Smooth muscle cell (in vitro differentiated cells): Measurements from ENCODE around the gene COA1. TPM values are rescaled to one million over a fixed set of nuclear protein-coding genes. Genes with fewer than 3 reads are reported as not detected.

Experiments used
- DNase-seq: peaks from one replicate; lab custom pipeline; 2025; ENCODE audit not compliant: unreplicated experiment; lab: John Stamatoyannopoulos, UW
- H2AFZ ChIP-seq: fragments of 200-600 bp; sonication (generic); 2 replicates; pipeline ENCODE4 v1.6.0; 2016; ENCODE audit warnings: antibody characterized with exemption, low read depth, mild to moderate bottlenecking
- H3F3A ChIP-seq: fragments of 200-600 bp; sonication (generic); 2 replicates; pipeline ENCODE4 v1.6.0; 2017; ENCODE audit warnings: antibody characterized with exemption, low read depth
- H3K27ac ChIP-seq: fragments of 200-600 bp; sonication (generic); 2 replicates; pipeline ENCODE4 v1.5.1; 2016; ENCODE audit warnings: low read depth, mild to moderate bottlenecking
- H3K27me3 ChIP-seq: fragments of 200-600 bp; sonication (generic); 2 replicates; pipeline ENCODE4 v1.6.1; 2016; ENCODE audit warnings: low read depth, mild to moderate bottlenecking
- H3K36me3 ChIP-seq: fragments of 200-600 bp; sonication (generic); 2 replicates; pipeline ENCODE4 v1.5.1; 2016; ENCODE audit warnings: low read depth
- H3K4me1 ChIP-seq: fragments of 200-600 bp; sonication (generic); 2 replicates; pipeline ENCODE4 v1.5.1; 2016; ENCODE audit warnings: low read depth
- H3K4me2 ChIP-seq: fragments of 200-600 bp; sonication (generic); 2 replicates; pipeline ENCODE4 v1.6.0; 2016; ENCODE audit warnings: mild to moderate bottlenecking
- H3K4me3 ChIP-seq: fragments of 200-600 bp; sonication (generic); 2 replicates; pipeline ENCODE4 v1.5.1; 2016; ENCODE audit warnings: mild to moderate bottlenecking
- H3K79me2 ChIP-seq: fragments of 200-600 bp; sonication (generic); 2 replicates; pipeline ENCODE4 v1.6.0; 2016; ENCODE audit warnings: low read depth, mild to moderate bottlenecking
- H3K9ac ChIP-seq: fragments of 200-600 bp; sonication (generic); 2 replicates; pipeline ENCODE4 v1.6.0; 2016; ENCODE audit warnings: low read depth
- H3K9me3 ChIP-seq: fragments of 200-600 bp; sonication (generic); replicated peaks from 2 replicates; pipeline ENCODE4 v1.5.1; 2016; ENCODE audit warnings: low read depth
- H4K20me1 ChIP-seq: fragments of 200-600 bp; sonication (generic); 2 replicates; pipeline ENCODE4 v1.6.0; 2016; ENCODE audit warnings: low read depth
- CTCF ChIP-seq: fragments of 200-600 bp; sonication (generic); IDR thresholded peaks from 2 replicates; pipeline ENCODE4 v1.5.1; 2017; ENCODE audit warnings: borderline replicate concordance, mild to moderate bottlenecking, antibody characterized with exemption; ENCODE audit not compliant: insufficient read depth, poor library complexity, severe bottlenecking
- WGBS: methylation state at CpG from one replicate; pipeline ENCODE4 v1.1.7; 2016; ENCODE audit warnings: low lambda C conversion rate; 5-methylcytosine and 5-hydroxymethylcytosine counted together
- polyA plus RNA-seq: library from polyadenylated mRNA; unstranded; fragments of >200 nt; fragmentation: Nextera tagmentation; extraction: Ambion mirVana; gene quantifications from 2 replicates; pipeline ENCODE4 v1.2.1, GENCODE V29; 2016
- total RNA-seq: library from RNA; depleted of rRNA; stranded (reverse); fragments of >200 nt; gene quantifications from 2 replicates; pipeline ENCODE4 v1.2.3, GENCODE V29; 2014

The COA1 gene
- total and polyA plus RNA-seq, 2 experiments from 2014 or later: 63.1 to 67.5 TPM

DNA sequence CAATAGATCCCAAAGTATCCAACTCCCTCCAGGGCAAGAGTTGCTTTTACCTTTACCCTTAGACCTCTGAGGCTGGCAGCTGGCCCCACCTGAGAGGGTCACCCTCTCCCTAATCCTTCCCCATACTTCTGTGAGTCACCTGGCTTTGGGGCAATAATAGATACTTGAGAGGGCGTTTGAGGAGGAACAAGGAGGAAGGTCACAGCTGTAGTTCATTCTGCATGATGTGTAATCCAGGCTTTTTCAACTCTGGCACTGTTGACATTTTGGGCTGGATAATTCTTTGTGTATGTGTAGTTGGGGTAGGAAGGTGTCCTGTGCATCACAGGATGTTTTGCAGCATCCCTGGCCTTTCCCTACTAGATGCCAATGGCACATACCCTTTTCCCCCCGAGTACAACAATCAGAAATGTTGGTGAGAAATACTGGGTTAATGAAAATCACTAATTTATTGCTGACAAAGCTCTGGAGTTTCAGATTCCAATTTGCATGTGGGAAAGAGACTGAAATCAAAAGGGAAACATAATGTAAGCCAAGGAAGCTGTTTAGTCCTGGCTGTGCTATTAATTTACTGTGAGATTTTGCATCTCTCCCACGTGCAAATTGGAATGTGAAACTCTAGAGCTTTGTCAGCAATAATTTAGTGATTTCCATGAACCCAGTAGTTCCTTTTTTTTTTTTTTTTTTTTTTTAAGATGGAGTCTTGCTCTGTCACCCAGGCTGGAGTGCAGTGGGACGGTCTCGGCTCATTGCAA, 32.8 kb upstream of the COA1 start:
- 87% methylated on average over 5 of the region's 5 CpGs for WGBS
- H4K20me1 ChIP-seq: peaks cover 11% of the 10 kb centered on the region
- no peak overlapping the region for H2AFZ ChIP-seq
- H3K4me2 ChIP-seq: no peak overlapping the region
- no peak for DNase-seq
- no peak for TF ChIP-seq CTCF
- H3F3A ChIP-seq: peaks cover under 1% of the 10 kb centered on the region
- peaks cover 3% of the 10 kb centered on the region for H3K27me3 ChIP-seq
- no peak overlapping the region for H3K9ac ChIP-seq
- no peaks in the 10 kb centered on the region for H3K9me3 ChIP-seq
- peaks cover 10% of the 10 kb centered on the region for H3K4me1 ChIP-seq
- no peaks in the 10 kb centered on the region for H3K36me3 ChIP-seq
- H3K4me3 ChIP-seq: no peak overlapping the region
- peaks cover 11% of the 10 kb centered on the region for H3K79me2 ChIP-seq
- H3K27ac ChIP-seq: no peak overlapping the region

- Histone ChIP-seq H3F3A (peaks cover 8% of the 10 kb centered on the region), H2AFZ (no peak overlapping the region), H3K4me2 (no peak overlapping the region), H3K4me3 (no peak overlapping the region), H3K27ac (no peak overlapping the region), H3K9ac (no peak overlapping the region), H3K27me3 (peaks cover 3% of the 10 kb centered on the region), H3K4me1 (peaks cover 10% of the 10 kb centered on the region), H3K36me3 (no peaks in the 10 kb centered on the region), H4K20me1 (peaks cover 8% of the 10 kb centered on the region), H3K79me2 (peaks cover 11% of the 10 kb centered on the region), H3K9me3 (no peaks in the 10 kb centered on the region)
- TF ChIP-seq CTCF: no peak
- WGBS: 100% methylated on average over 1 of the region's 1 CpG
- DNase-seq: no peak
These were observed 32.1 kb upstream of the COA1 start for GRCh38 chr7:43761382-43761781.

DNA sequence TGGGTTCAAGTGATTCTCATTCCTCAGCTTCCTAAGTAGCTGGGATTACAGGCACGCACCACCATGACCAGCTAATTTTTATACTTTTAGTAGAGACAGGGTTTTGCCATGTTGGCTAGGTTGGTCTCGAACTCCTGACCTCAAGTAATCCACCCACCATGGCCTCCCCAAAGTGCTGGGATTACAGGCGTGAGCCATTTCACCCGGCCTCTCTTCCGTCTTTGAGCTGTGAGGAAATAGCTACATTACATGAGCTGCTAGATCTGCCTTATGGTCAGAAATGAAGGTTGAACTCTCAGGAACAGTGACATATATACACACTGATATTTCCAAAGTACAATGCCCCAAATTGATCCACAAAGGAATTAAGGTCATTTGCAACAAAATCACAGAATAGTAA, 31.5 kb upstream of the COA1 start:
- H3K27ac ChIP-seq: no peak overlapping the region
- no peak overlapping the region for H3K9ac ChIP-seq
- H3K9me3 ChIP-seq: no peaks in the 10 kb centered on the region
- peaks cover 7% of the 10 kb centered on the region for H4K20me1 ChIP-seq
- H3K27me3 ChIP-seq: peaks cover 3% of the 10 kb centered on the region
- no peak for TF ChIP-seq CTCF
- H3K4me3 ChIP-seq: no peak overlapping the region
- peaks cover 10% of the 10 kb centered on the region for H3K4me1 ChIP-seq
- no peak overlapping the region for H3K4me2 ChIP-seq
- peaks cover 10% of the 10 kb centered on the region for H3K79me2 ChIP-seq
- DNase-seq: no peak
- no peaks in the 10 kb centered on the region for H3K36me3 ChIP-seq
- peaks cover 11% of the 10 kb centered on the region for H3F3A ChIP-seq
- over 99% methylated on average over 5 of the region's 5 CpGs for WGBS
- H2AFZ ChIP-seq: no peak overlapping the region
